ENCODE data around the gene ZNF619. TPM values are rescaled to one million over a fixed set of nuclear protein-coding genes. Genes with fewer than 3 reads are reported as not detected.
A peak's percentile ranks its signal among the peaks of the same experiment; 100 is the strongest.

ZNF619 gene
- total RNA-seq, 2 experiments from 2014 or later, result 5.7 to 6.3 TPM

- DNase-seq, result peak; percentile 99
- POLR2A ChIA-PET, result interaction anchor here (0.5 to 3.6 kb wide), 9 partner anchors 11 to 1046 kb away, joined by 3 to 38 read pairs (median 4); partner anchors contain the start of genes CTNNB1, RPSA, ZNF619 and ZNF621
- peaks cover 14% of the 10 kb centered on the region for H3K36me3 Mint-ChIP-seq (ENCODE audit: low read depth)
- CTCF ChIA-PET, result interaction anchor here (1.1 to 3.0 kb wide), 5 partner anchors 12 to 144 kb away, joined by 3 to 13 read pairs (median 5); partner anchors contain the start of gene ZNF620
- intact Hi-C loops (cut with micrococcal nuclease), result loop anchor here (5.0 kb wide), 1 partner anchor 116 kb away; no protein-coding TSS in a partner anchor
- no peaks in the 10 kb centered on the region for H3K9me3 Mint-ChIP-seq
- H3K27ac Mint-ChIP-seq, result peak overlapping the region; percentile 93
- H3K4me1 Mint-ChIP-seq (ENCODE audit: low read depth), result peaks cover 33% of the 10 kb centered on the region
- TF ChIP-seq CTCF (IDR thresholded peaks at IDR 0.05), result no peak
- peak; percentile 93 for ATAC-seq
- no peaks in the 10 kb centered on the region for H3K27me3 Mint-ChIP-seq
- peak overlapping the region; percentile 94 for H3K4me3 Mint-ChIP-seq
Observed at GRCh38 chr3:40452876-40453730, 23.8 kb upstream of the ZNF619 start.

GRCh38 chr3:40453933-40454332 is 23.0 kb upstream of the ZNF619 start:
- H3K36me3 Mint-ChIP-seq (ENCODE audit: low read depth), result peaks cover 23% of the 10 kb centered on the region
- no peak for ATAC-seq
- TF ChIP-seq CTCF (IDR thresholded peaks at IDR 0.05), result no peak
- H3K27ac Mint-ChIP-seq, result peak overlapping the region; percentile 93
- DNase-seq, result no peak
- peak overlapping the region; percentile 94 for H3K4me3 Mint-ChIP-seq
- POLR2A ChIA-PET, result interaction anchor here (0.8 to 3.6 kb wide), 5 partner anchors 10 to 143 kb away, joined by 3 to 38 read pairs (median 4); partner anchors contain the start of genes ZNF619 and ZNF620
- H3K9me3 Mint-ChIP-seq, result no peaks in the 10 kb centered on the region
- intact Hi-C loops (cut with micrococcal nuclease), result loop anchor here (5.0 kb wide), 1 partner anchor 117 kb away; no protein-coding TSS in a partner anchor
- CTCF ChIA-PET, result interaction anchor here (1.1 to 3.0 kb wide), 5 partner anchors 11 to 145 kb away, joined by 3 to 13 read pairs (median 5); partner anchors contain the start of gene ZNF620
- peaks cover 38% of the 10 kb centered on the region for H3K4me1 Mint-ChIP-seq (ENCODE audit: low read depth)
- no peaks in the 10 kb centered on the region for H3K27me3 Mint-ChIP-seq

GRCh38 chr3:40455328-40455727 is 21.6 kb upstream of the ZNF619 start:
- ATAC-seq, result no peak
- intact Hi-C loops (cut with micrococcal nuclease), result loop anchor here (5.0 kb wide), 1 partner anchor 143 kb away; no protein-coding TSS in a partner anchor
- CTCF ChIA-PET, result no interaction called here
- Mint-ChIP-seq H3K27me3 (no peaks in the 10 kb centered on the region), H3K4me1 (ENCODE audit: low read depth) (peaks cover 47% of the 10 kb centered on the region), H3K9me3 (no peaks in the 10 kb centered on the region), H3K4me3 (peak overlapping the region; percentile 88), H3K27ac (peak overlapping the region; percentile 15), H3K36me3 (ENCODE audit: low read depth) (peaks cover 37% of the 10 kb centered on the region)
- DNase-seq, result no peak
- POLR2A ChIA-PET, result no interaction called here
- TF ChIP-seq CTCF (IDR thresholded peaks at IDR 0.05), result no peak

- Mint-ChIP-seq H3K4me3 (peak overlapping the region; percentile 88), H3K27me3 (no peaks in the 10 kb centered on the region), H3K4me1 (ENCODE audit: low read depth) (peaks cover 52% of the 10 kb centered on the region), H3K9me3 (no peaks in the 10 kb centered on the region), H3K27ac (peak overlapping the region; percentile 91), H3K36me3 (ENCODE audit: low read depth) (peaks cover 42% of the 10 kb centered on the region)
- ChIA-PET CTCF (interaction anchor here (1.2 to 1.6 kb wide), 2 partner anchors 139 to 148 kb away, joined by 3 to 4 read pairs; no protein-coding TSS in a partner anchor), POLR2A (interaction anchor here (0.6 to 4.1 kb wide), 10 partner anchors 9 to 145 kb away, joined by 3 to 26 read pairs (median 4); partner anchors contain the start of genes ZNF619 and ZNF621)
- DNase-seq, result no peak
- intact Hi-C loops (cut with micrococcal nuclease), result loop anchor here (5.0 kb wide), 1 partner anchor 144 kb away; no protein-coding TSS in a partner anchor
- TF ChIP-seq CTCF (IDR thresholded peaks at IDR 0.05), result no peak
- no peak for ATAC-seq
Observed at GRCh38 chr3:40456279-40456939, 20.5 kb upstream of the ZNF619 start.

All from activated CD8-positive, alpha-beta T cell treated with anti-CD3 and anti-CD28 coated beads for 36 hours (primary cell).